ENCODE measurements around the gene FBXO40. TPM values are rescaled to one million over a fixed set of nuclear protein-coding genes. Genes with fewer than 3 reads are reported as not detected.

Gene FBXO40
- total RNA-seq, 2 donors from 2014 or later, result not detected

DNA sequence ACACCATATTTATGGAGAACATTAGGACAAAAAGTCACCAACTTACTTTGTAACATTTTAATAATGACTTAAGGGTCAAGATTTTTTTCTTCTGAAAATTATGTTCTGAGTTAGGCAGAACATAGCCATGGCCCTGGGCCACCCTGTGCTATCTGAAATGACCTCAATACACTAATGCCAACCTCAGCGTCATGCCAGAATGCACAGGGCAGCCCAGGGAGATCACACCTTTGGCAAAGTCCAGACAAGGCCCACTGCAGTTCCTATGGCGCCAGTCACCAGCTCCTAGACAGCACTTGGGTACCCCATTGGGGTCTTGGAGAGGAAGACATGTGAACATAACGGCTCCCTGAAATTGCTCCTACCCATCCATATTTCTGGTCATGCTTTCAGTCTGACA is 34.4 kb downstream of the FBXO40 start:
- H3K27ac Mint-ChIP-seq, result no peak overlapping the region
- H3K4me3 ChIP-seq (ENCODE audit: low read length), result no peak overlapping the region
- no peak overlapping the region for H3K9ac ChIP-seq (ENCODE audit: extremely low read depth, low read length, poor library complexity, severe bottlenecking)
- no peak overlapping the region for H3K4me3 Mint-ChIP-seq
- peaks cover 11% of the 10 kb centered on the region for H3K4me1 Mint-ChIP-seq
- no peaks in the 10 kb centered on the region for H3K27me3 Mint-ChIP-seq (ENCODE audit: insufficient read depth)
- no peaks in the 10 kb centered on the region for H3K36me3 Mint-ChIP-seq (ENCODE audit: low read depth)
- no peaks in the 10 kb centered on the region for H3K9me3 Mint-ChIP-seq
- H3K36me3 ChIP-seq (ENCODE audit: control insufficient read depth, insufficient read depth, low read length), result no peaks in the 10 kb centered on the region
- no peaks in the 10 kb centered on the region for H3K9me3 ChIP-seq (ENCODE audit: control insufficient read depth, low read length)
- no peaks in the 10 kb centered on the region for H3K27me3 ChIP-seq (ENCODE audit: control insufficient read depth, insufficient read depth, low read length, poor library complexity, severe bottlenecking)
- no peak for DNase-seq
- H3K27ac ChIP-seq (ENCODE audit: low read depth, low read length), result no peak overlapping the region
- WGBS, 2 experiments (ENCODE audit: insufficient coverage in 1 of 2, insufficient read length in 1 of 2), result 0 to 54% methylated on average over 1 to 3 of the region's 3 CpGs
- TF ChIP-seq, protein P1, sequence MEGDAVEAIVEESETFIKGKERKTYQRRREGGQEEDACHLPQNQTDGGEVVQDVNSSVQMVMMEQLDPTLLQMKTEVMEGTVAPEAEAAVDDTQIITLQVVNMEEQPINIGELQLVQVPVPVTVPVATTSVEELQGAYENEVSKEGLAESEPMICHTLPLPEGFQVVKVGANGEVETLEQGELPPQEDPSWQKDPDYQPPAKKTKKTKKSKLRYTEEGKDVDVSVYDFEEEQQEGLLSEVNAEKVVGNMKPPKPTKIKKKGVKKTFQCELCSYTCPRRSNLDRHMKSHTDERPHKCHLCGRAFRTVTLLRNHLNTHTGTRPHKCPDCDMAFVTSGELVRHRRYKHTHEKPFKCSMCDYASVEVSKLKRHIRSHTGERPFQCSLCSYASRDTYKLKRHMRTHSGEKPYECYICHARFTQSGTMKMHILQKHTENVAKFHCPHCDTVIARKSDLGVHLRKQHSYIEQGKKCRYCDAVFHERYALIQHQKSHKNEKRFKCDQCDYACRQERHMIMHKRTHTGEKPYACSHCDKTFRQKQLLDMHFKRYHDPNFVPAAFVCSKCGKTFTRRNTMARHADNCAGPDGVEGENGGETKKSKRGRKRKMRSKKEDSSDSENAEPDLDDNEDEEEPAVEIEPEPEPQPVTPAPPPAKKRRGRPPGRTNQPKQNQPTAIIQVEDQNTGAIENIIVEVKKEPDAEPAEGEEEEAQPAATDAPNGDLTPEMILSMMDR (conservative IDR thresholded peaks at IDR 0.05), result no peak
- H3K4me1 ChIP-seq (ENCODE audit: control insufficient read depth, insufficient read depth, low read length), result no peaks in the 10 kb centered on the region

GRCh38 chr3:121629601-121630000 is 36.4 kb downstream of the FBXO40 start:
- TF ChIP-seq, protein P1 (conservative IDR thresholded peaks at IDR 0.05), result no peak
- H3K4me1 Mint-ChIP-seq, result peaks cover 13% of the 10 kb centered on the region
- no peaks in the 10 kb centered on the region for H3K27me3 Mint-ChIP-seq (ENCODE audit: insufficient read depth)
- H3K4me3 Mint-ChIP-seq, result no peak overlapping the region
- Histone ChIP-seq H3K27me3 (ENCODE audit: control insufficient read depth, insufficient read depth, low read length, poor library complexity, severe bottlenecking) (no peaks in the 10 kb centered on the region), H3K36me3 (ENCODE audit: control insufficient read depth, insufficient read depth, low read length) (no peaks in the 10 kb centered on the region), H3K9ac (ENCODE audit: extremely low read depth, low read length, poor library complexity, severe bottlenecking) (no peak overlapping the region), H3K4me1 (ENCODE audit: control insufficient read depth, insufficient read depth, low read length) (no peaks in the 10 kb centered on the region), H3K9me3 (ENCODE audit: control insufficient read depth, low read length) (no peaks in the 10 kb centered on the region), H3K27ac (ENCODE audit: low read depth, low read length) (no peak overlapping the region), H3K4me3 (ENCODE audit: low read length) (no peak overlapping the region)
- 93 to 98% methylated on average over 4 to 6 of the region's 6 CpGs for WGBS, 2 experiments (ENCODE audit: insufficient coverage in 1 of 2, insufficient read length in 1 of 2)
- no peaks in the 10 kb centered on the region for H3K36me3 Mint-ChIP-seq (ENCODE audit: low read depth)
- H3K27ac Mint-ChIP-seq, result no peak overlapping the region
- no peak for DNase-seq
- H3K9me3 Mint-ChIP-seq, result no peaks in the 10 kb centered on the region

DNA sequence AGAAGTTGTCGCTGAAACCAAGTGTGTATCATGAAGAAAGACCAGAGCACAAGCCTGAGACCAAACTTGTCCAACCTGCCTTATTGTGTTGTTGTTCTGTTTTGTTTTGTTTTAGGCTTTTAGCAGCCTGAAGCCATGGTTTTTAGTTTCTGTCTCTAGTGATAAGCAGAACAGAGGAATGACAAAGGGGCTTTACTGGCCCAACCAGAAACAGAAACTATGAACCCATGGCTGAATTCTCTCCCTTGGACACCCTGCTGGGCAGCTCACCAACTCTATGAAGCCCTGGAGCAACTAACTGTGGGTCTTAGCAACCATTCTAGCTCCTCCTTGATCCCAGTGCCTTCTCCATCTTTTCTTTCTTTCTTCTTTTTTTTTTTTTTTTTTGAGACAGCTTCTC is 37.2 kb downstream of the FBXO40 start:
- DNase-seq, result no peak
- Mint-ChIP-seq H3K27me3 (ENCODE audit: insufficient read depth) (peaks cover 2% of the 10 kb centered on the region), H3K27ac (no peak overlapping the region), H3K9me3 (no peaks in the 10 kb centered on the region), H3K4me3 (no peak overlapping the region), H3K4me1 (peaks cover 13% of the 10 kb centered on the region), H3K36me3 (ENCODE audit: low read depth) (no peaks in the 10 kb centered on the region)
- H3K4me1 ChIP-seq (ENCODE audit: control insufficient read depth, insufficient read depth, low read length), result no peaks in the 10 kb centered on the region
- no peak overlapping the region for H3K27ac ChIP-seq (ENCODE audit: low read depth, low read length)
- H3K36me3 ChIP-seq (ENCODE audit: control insufficient read depth, insufficient read depth, low read length), result no peaks in the 10 kb centered on the region
- H3K27me3 ChIP-seq (ENCODE audit: control insufficient read depth, insufficient read depth, low read length, poor library complexity, severe bottlenecking), result no peaks in the 10 kb centered on the region
- 83 to 96% methylated on average over 1 of the region's 1 CpG for WGBS, 2 experiments (ENCODE audit: insufficient coverage in 1 of 2, insufficient read length in 1 of 2)
- no peak overlapping the region for H3K9ac ChIP-seq (ENCODE audit: extremely low read depth, low read length, poor library complexity, severe bottlenecking)
- TF ChIP-seq, protein P1 (conservative IDR thresholded peaks at IDR 0.05), result no peak
- no peaks in the 10 kb centered on the region for H3K9me3 ChIP-seq (ENCODE audit: control insufficient read depth, low read length)
- no peak overlapping the region for H3K4me3 ChIP-seq (ENCODE audit: low read length)

Data from endodermal cell (in vitro differentiated cells).